CD14-positive monocyte (primary cell): ENCODE results near the gene TRPV2. TPM values are rescaled to one million over a fixed set of nuclear protein-coding genes. Genes with fewer than 3 reads are reported as not detected.
"Not testable (repeated sequence)": the region's sequence is repeated elsewhere in the genome, so short reads cannot be mapped to it uniquely, and the experiment has no call there.

Experiments used
- DNase-seq, 3 donors: peaks; one replicate each; pipeline ENCODE4 v3.0.0-alpha.2; 2011 to 2022
- H2AFZ ChIP-seq: 2 replicates; pipeline ENCODE4 v1.6.0; 2012; ENCODE audit warnings: mild to moderate bottlenecking, low read depth, low read length, inconsistent platforms; ENCODE audit not compliant: insufficient read depth, poor library complexity, severe bottlenecking
- H3K27ac ChIP-seq, 2 donors: 1 replicate in 1 of 2; 2 replicates in 1 of 2; pipeline ENCODE4 v1.5.1; 2012 to 2013; ENCODE audit warnings: low read length in 2 of 2, control low read depth in 1 of 2, inconsistent platforms in 1 of 2, low read depth in 1 of 2, mild to moderate bottlenecking in 1 of 2
- H3K27me3 ChIP-seq, 2 donors: one replicate each; pipeline versions ENCODE4 v1.6.0 to v1.6.1; 2011 to 2013; ENCODE audit warnings: low read length in 2 of 2; ENCODE audit not compliant: control insufficient read depth in 2 of 2, insufficient read depth in 2 of 2
- H3K36me3 ChIP-seq, 2 donors: replicated peaks in 1 of 2; 1 replicate in 1 of 2; 2 replicates in 1 of 2; pipeline versions ENCODE4 v1.5.1 to v1.6.1; 2012 to 2013; ENCODE audit warnings: low read length in 2 of 2, control low read depth in 1 of 2, inconsistent platforms in 1 of 2, mild to moderate bottlenecking in 1 of 2; ENCODE audit not compliant: insufficient read depth in 2 of 2, control insufficient read depth in 1 of 2
- H3K4me1 ChIP-seq, 2 donors: 1 replicate in 1 of 2; 2 replicates in 1 of 2; pipeline versions ENCODE4 v1.5.1 to v1.6.1; 2012 to 2013; ENCODE audit warnings: low read length in 2 of 2, control low read depth in 1 of 2, inconsistent platforms in 1 of 2, mild to moderate bottlenecking in 1 of 2, moderate library complexity in 1 of 2; ENCODE audit not compliant: insufficient read depth in 2 of 2, control insufficient read depth in 1 of 2
- H3K4me2 ChIP-seq: replicated peaks from 2 replicates; pipeline ENCODE3; 2012; ENCODE audit warnings: low read length, moderate library complexity, mild to moderate bottlenecking; ENCODE audit not compliant: poor library complexity, severe bottlenecking; ENCODE audit errors: extremely low read depth
- H3K4me3 ChIP-seq, 3 experiments: fragments of 200-600 bp in 1 of 3; sonication (generic) in 1 of 3; replicated peaks in 1 of 3; 1 replicate in 2 of 3; 2 replicates in 1 of 3; pipeline ENCODE4 v1.5.1; 2011 to 2013; ENCODE audit warnings: low read length in 3 of 3, mild to moderate bottlenecking in 3 of 3, control low read depth in 2 of 3, low read depth in 2 of 3, inconsistent platforms in 1 of 3, moderate library complexity in 1 of 3
- H3K79me2 ChIP-seq: 2 replicates; pipeline ENCODE4 v1.6.0; 2012; ENCODE audit warnings: mild to moderate bottlenecking, control low read depth, inconsistent platforms, low read length, moderate library complexity; ENCODE audit not compliant: insufficient read depth
- H3K9ac ChIP-seq: 2 replicates; pipeline ENCODE4 v1.6.0; 2017; ENCODE audit warnings: low read length, mild to moderate bottlenecking; ENCODE audit not compliant: insufficient read depth, poor library complexity, severe bottlenecking
- H3K9me3 ChIP-seq, 2 donors: replicated peaks in 1 of 2; 1 replicate in 1 of 2; 2 replicates in 1 of 2; pipeline versions ENCODE4 v1.5.1 to v1.6.1; 2012 to 2013; ENCODE audit warnings: low read length in 2 of 2, control low read depth in 1 of 2; ENCODE audit not compliant: control insufficient read depth in 1 of 2, insufficient read depth in 1 of 2
- H4K20me1 ChIP-seq: 2 replicates; pipeline ENCODE4 v1.6.0; 2012; ENCODE audit warnings: mild to moderate bottlenecking, low read length, control low read depth, moderate library complexity; ENCODE audit not compliant: insufficient read depth
- H3K27ac Mint-ChIP-seq, 7 donors: one replicate each; pipeline ENCODE4 v1.8.0; 2020; ENCODE audit warnings: mild to moderate bottlenecking in 7 of 7, mixed read lengths in 7 of 7, moderate library complexity in 6 of 7, inconsistent platforms in 2 of 7
- H3K27me3 Mint-ChIP-seq, 3 donors: one replicate each; pipeline ENCODE4 v1.8.0; 2021 to 2022; ENCODE audit warnings: low read depth in 3 of 3, mild to moderate bottlenecking in 3 of 3, mixed read lengths in 3 of 3, moderate library complexity in 3 of 3, inconsistent platforms in 1 of 3
- H3K36me3 Mint-ChIP-seq, 2 donors: one replicate each; pipeline ENCODE4 v1.8.0; 2020; ENCODE audit warnings: mixed read lengths in 2 of 2, inconsistent platforms in 1 of 2, mild to moderate bottlenecking in 1 of 2
- H3K4me1 Mint-ChIP-seq: one replicate; pipeline ENCODE4 v1.8.0; 2020; ENCODE audit warnings: mild to moderate bottlenecking, mixed read lengths
- H3K4me3 Mint-ChIP-seq, 2 donors: one replicate each; pipeline ENCODE4 v1.8.0; 2020; ENCODE audit warnings: mild to moderate bottlenecking in 2 of 2, mixed read lengths in 2 of 2, moderate library complexity in 1 of 2
- H3K9me3 Mint-ChIP-seq, 7 donors: one replicate each; pipeline ENCODE4 v1.8.0; 2020 to 2022; ENCODE audit warnings: mixed read lengths in 7 of 7, mild to moderate bottlenecking in 6 of 7, moderate library complexity in 6 of 7, inconsistent platforms in 2 of 7
- CTCF ChIP-seq: fragments of 200-600 bp; IDR thresholded peaks from one replicate; pipeline ENCODE4 v1.8.0; 2022; ENCODE audit warnings: antibody characterized with exemption, mild to moderate bottlenecking
- WGBS: methylation state at CpG from one replicate; pipeline ENCODE4 v1.1.5; 2013; ENCODE audit warnings: missing lambda C conversion rate; ENCODE audit not compliant: insufficient coverage; 5-methylcytosine and 5-hydroxymethylcytosine counted together
- intact Hi-C, 2 donors: fragments of 100-400 bp; cut with micrococcal nuclease; formaldehyde crosslinking; loops; one replicate each; pipeline versions ENCODE4 v1.15.0 to v1.15.1; 2023
- polyA plus RNA-seq, 3 donors: library from polyadenylated mRNA; depleted of rRNA in 1 of 3; unstranded in 2 of 3; stranded (reverse) in 1 of 3; fragments of 300-500 nt in 2 of 3; fragments of >200 nt in 1 of 3; fragmentation: Illumina TruSeq in 2 of 3; gene quantifications; 1 replicate in 2 of 3; 2 replicates in 1 of 3; pipeline ENCODE4 v1.2.3, GENCODE V29; 2012 to 2021

Gene TRPV2
- polyA plus RNA-seq, 3 donors: 51.4 to 66.3 (median 58.2) TPM

GRCh38 chr17:16439303-16439791, 24.0 kb downstream of the TRPV2 start:
- Histone ChIP-seq H3K27ac (peak overlapping the region; percentile 81 to 90), H3K9me3 (no peaks in the 10 kb centered on the region), H3K27me3 (no peaks in the 10 kb centered on the region), H2AFZ (peak overlapping the region; percentile 79), H4K20me1 (peaks cover 33% of the 10 kb centered on the region), H3K9ac (peak overlapping the region; percentile 82), H3K4me2 (peak overlapping the region; percentile 90), H3K4me1 (peaks cover 40 to 48% of the 10 kb centered on the region in 2 donors), H3K4me3 (peak overlapping the region; percentile 54 to 85 (median 75)), H3K36me3 (peaks cover 34 to 37% of the 10 kb centered on the region in 2 donors), H3K79me2 (peaks cover 54% of the 10 kb centered on the region)
- 0% methylated on average over 17 of the region's 25 CpGs for WGBS
- DNase-seq: peak; percentile 46 to 57 (median 51)
- Mint-ChIP-seq H3K36me3 (peaks cover 35 to 40% of the 10 kb centered on the region in 2 donors), H3K4me3 (peak overlapping the region; percentile 95 to 96), H3K27ac (peak overlapping the region; percentile 92 to 98 (median 96)), H3K9me3 (no peaks in the 10 kb centered on the region), H3K27me3 (no peaks in the 10 kb centered on the region), H3K4me1 (peaks cover 50% of the 10 kb centered on the region)
- TF ChIP-seq CTCF: no peak
- intact Hi-C loops: loop anchor here in 1 of 2 donors (2.0 kb wide), 1 partner anchor 59 kb away; the partner anchor contains the start of gene UBB

DNA sequence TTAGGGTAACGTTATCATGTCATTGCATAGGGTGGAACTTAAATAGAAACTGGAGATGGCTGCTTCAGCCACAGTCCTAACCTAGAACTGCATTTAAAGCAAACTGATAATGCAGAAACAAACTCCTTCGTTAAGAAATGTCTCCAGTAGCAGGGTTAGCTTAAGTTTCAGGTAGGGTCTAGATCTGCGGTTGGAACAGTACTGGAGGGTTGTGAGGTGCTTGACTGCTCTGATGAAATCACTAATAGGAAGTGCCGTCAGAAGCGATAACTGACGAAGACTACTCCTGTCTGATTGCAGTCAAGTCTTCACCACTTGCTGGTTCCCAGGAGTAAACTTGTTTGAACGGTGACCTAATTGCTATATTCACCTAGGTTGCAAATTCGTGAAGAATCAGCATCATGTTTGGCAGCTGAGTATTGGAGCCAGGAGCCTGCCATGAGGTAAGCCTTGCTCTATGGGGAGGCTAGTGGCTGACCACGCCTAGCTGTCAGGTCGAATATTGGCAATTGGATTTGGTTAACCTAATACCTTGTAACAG, 24.5 kb downstream of the TRPV2 start:
- Histone ChIP-seq H3K4me2 (peak overlapping the region; percentile 90), H3K79me2 (peaks cover 54% of the 10 kb centered on the region), H3K27me3 (no peaks in the 10 kb centered on the region), H3K9ac (peak overlapping the region; percentile 82), H3K4me3 (peak overlapping the region; percentile 54 to 85 (median 75)), H3K9me3 (no peaks in the 10 kb centered on the region), H3K27ac (peak overlapping the region; percentile 81 to 90), H4K20me1 (peaks cover 36% of the 10 kb centered on the region), H2AFZ (peak overlapping the region; percentile 79), H3K4me1 (peaks cover 40 to 48% of the 10 kb centered on the region in 2 donors), H3K36me3 (peaks cover 36 to 42% of the 10 kb centered on the region in 2 donors)
- H3K4me1 Mint-ChIP-seq: peaks cover 50% of the 10 kb centered on the region
- no peaks in the 10 kb centered on the region for H3K27me3 Mint-ChIP-seq
- WGBS: 8% methylated on average over 9 of the region's 10 CpGs
- intact Hi-C loops: loop anchor here in 1 of 2 donors (2.0 kb wide), 1 partner anchor 59 kb away; the partner anchor contains the start of gene UBB
- no peak for TF ChIP-seq CTCF
- H3K36me3 Mint-ChIP-seq: peaks cover 40% of the 10 kb centered on the region in 2 donors
- peak overlapping the region; percentile 95 to 96 for H3K4me3 Mint-ChIP-seq
- H3K9me3 Mint-ChIP-seq: no peaks in the 10 kb centered on the region
- peak overlapping the region; percentile 92 to 98 (median 96) for H3K27ac Mint-ChIP-seq
- DNase-seq: peak in 2 of 3 donors; percentile 42 to 59

- Mint-ChIP-seq H3K4me3 (peak overlapping the region; percentile 95 to 96), H3K4me1 (peaks cover 49% of the 10 kb centered on the region), H3K36me3 (peaks cover 40 to 44% of the 10 kb centered on the region in 2 donors), H3K27ac (peak overlapping the region; percentile 31 to 98 (median 95))
- intact Hi-C loops, DNase-seq, H3K27me3 ChIP-seq, H3K9me3 ChIP-seq, H2AFZ ChIP-seq, H3K27me3 Mint-ChIP-seq, H3K9me3 Mint-ChIP-seq: not testable (repeated sequence)
- WGBS: 86% methylated on average over 2 of the region's 5 CpGs
- Histone ChIP-seq H3K27ac (peak overlapping the region in 1 of 2 donors; percentile 90), H3K4me2 (peak overlapping the region; percentile 90), H3K4me1 (peaks cover 40 to 48% of the 10 kb centered on the region in 2 donors), H3K79me2 (peaks cover 54% of the 10 kb centered on the region), H3K4me3 (peak overlapping the region in 1 of 3 experiments; percentile 85), H3K36me3 (peaks cover 36 to 44% of the 10 kb centered on the region in 2 donors), H4K20me1 (peaks cover 32% of the 10 kb centered on the region), H3K9ac (peak overlapping the region; percentile 82)
Observed at GRCh38 chr17:16440354-16440753, 25.0 kb downstream of the TRPV2 start.
